ENCODE results near the gene NEGR1. TPM values are rescaled to one million over a fixed set of nuclear protein-coding genes. Genes with fewer than 3 reads are reported as not detected.

Gene NEGR1
- total and polyA plus RNA-seq, 2 experiments from 2014 or later: 0.57 to 0.94 TPM

- no peaks in the 10 kb centered on the region for H3K36me3 ChIP-seq (ENCODE audit: insufficient read depth)
- no peak overlapping the region for H3K4me2 ChIP-seq
- no peaks in the 10 kb centered on the region for H4K20me1 ChIP-seq (replicated peaks; ENCODE audit: insufficient read depth)
- H3K4me1 Mint-ChIP-seq: peaks cover 20% of the 10 kb centered on the region; the same call in 2 of the 3 replicates
- no peaks in the 10 kb centered on the region for H3K27me3 ChIP-seq (ENCODE audit: insufficient read depth)
- TF ChIP-seq NANOG (IDR thresholded peaks at IDR 0.05; ENCODE audit: borderline replicate concordance): no peak
- no peak for TF ChIP-seq ZNF331 (CRISPR knock-in tag; IDR thresholded peaks at IDR 0.05; ENCODE audit: low read depth)
- H3K27ac Mint-ChIP-seq: no peak overlapping the region
- no peak overlapping the region for H2AFZ ChIP-seq
- no peak overlapping the region for H3K27ac ChIP-seq (ENCODE audit: low read depth)
- no peaks in the 10 kb centered on the region for H3K9me2 ChIP-seq (ENCODE audit: insufficient read depth)
- no peak overlapping the region for H3K4me3 Mint-ChIP-seq
- no peak overlapping the region for H3K4me3 ChIP-seq
- peaks cover 11% of the 10 kb centered on the region; the same call in 1 of the 2 replicates for H3K4me1 ChIP-seq (ENCODE audit: insufficient read depth)
- DNase-seq (ENCODE audit: low spot score): no peak
- no peaks in the 10 kb centered on the region for H3K27me3 Mint-ChIP-seq (ENCODE audit: insufficient read depth, low read depth, poor library complexity)
- no peaks in the 10 kb centered on the region for H3F3A ChIP-seq (replicated peaks; ENCODE audit: low read depth)
- H3K36me3 Mint-ChIP-seq (ENCODE audit: low read depth): peaks cover 4% of the 10 kb centered on the region; the same call in 2 of the 3 replicates
- peaks cover 3% of the 10 kb centered on the region; the same call in 2 of the 3 replicates for H3K9me3 Mint-ChIP-seq
- H3K79me2 ChIP-seq (replicated peaks; ENCODE audit: insufficient read depth): no peaks in the 10 kb centered on the region
- no peak for ATAC-seq
These were observed 397.2 kb downstream of the NEGR1 start for GRCh38 chr1:71885171-71885570.

- no peaks in the 10 kb centered on the region; the same call in 2 of the 3 replicates for H3K36me3 Mint-ChIP-seq (ENCODE audit: low read depth)
- no peaks in the 10 kb centered on the region for H3K79me2 ChIP-seq (replicated peaks; ENCODE audit: insufficient read depth)
- no peaks in the 10 kb centered on the region for H3K9me2 ChIP-seq (ENCODE audit: insufficient read depth)
- H3K4me1 ChIP-seq (ENCODE audit: insufficient read depth): peaks cover 6% of the 10 kb centered on the region
- H3F3A ChIP-seq (replicated peaks; ENCODE audit: low read depth): no peaks in the 10 kb centered on the region
- H3K9me3 Mint-ChIP-seq: no peaks in the 10 kb centered on the region
- peaks cover 18% of the 10 kb centered on the region; the same call in 2 of the 3 replicates for H3K4me1 Mint-ChIP-seq
- no peak overlapping the region for H2AFZ ChIP-seq
- no peak overlapping the region for H3K4me3 Mint-ChIP-seq
- no peak for TF ChIP-seq STAT1 (IDR thresholded peaks at IDR 0.05; ENCODE audit: unreplicated experiment)
- TF ChIP-seq JUNB (IDR thresholded peaks at IDR 0.05; ENCODE audit: unreplicated experiment): no peak
- no peak for TF ChIP-seq NANOG (IDR thresholded peaks at IDR 0.05; ENCODE audit: borderline replicate concordance)
- no peak for TF ChIP-seq ZNF114 (CRISPR knock-in tag; IDR thresholded peaks at IDR 0.05)
- H3K27me3 Mint-ChIP-seq (ENCODE audit: insufficient read depth, low read depth, poor library complexity): no peaks in the 10 kb centered on the region
- no peak overlapping the region for H3K4me3 ChIP-seq
- no peak overlapping the region for H3K27ac ChIP-seq (ENCODE audit: low read depth)
- ATAC-seq: no peak
- H3K36me3 ChIP-seq (ENCODE audit: insufficient read depth): no peaks in the 10 kb centered on the region
- H4K20me1 ChIP-seq (replicated peaks; ENCODE audit: insufficient read depth): no peaks in the 10 kb centered on the region
- no peaks in the 10 kb centered on the region for H3K27me3 ChIP-seq (ENCODE audit: insufficient read depth)
- DNase-seq (ENCODE audit: low spot score): no peak
- no peak overlapping the region for H3K4me2 ChIP-seq
- no peak overlapping the region for H3K27ac Mint-ChIP-seq
These were observed 399.7 kb downstream of the NEGR1 start for GRCh38 chr1:71882637-71883036.

- Histone ChIP-seq H3K36me3 (ENCODE audit: insufficient read depth) (no peaks in the 10 kb centered on the region), H2AFZ (peak overlapping the region; percentile 35; the same call in 1 of the 2 replicates), H3K79me2 (replicated peaks; ENCODE audit: insufficient read depth) (no peaks in the 10 kb centered on the region), H3F3A (replicated peaks; ENCODE audit: low read depth) (no peaks in the 10 kb centered on the region), H3K4me2 (no peak overlapping the region), H3K4me3 (no peak overlapping the region), H3K27me3 (ENCODE audit: insufficient read depth) (no peaks in the 10 kb centered on the region), H4K20me1 (replicated peaks; ENCODE audit: insufficient read depth) (no peaks in the 10 kb centered on the region), H3K4me1 (ENCODE audit: insufficient read depth) (peaks cover 4% of the 10 kb centered on the region), H3K9me2 (ENCODE audit: insufficient read depth) (no peaks in the 10 kb centered on the region), H3K27ac (ENCODE audit: low read depth) (no peak overlapping the region)
- H3K4me3 Mint-ChIP-seq: no peak overlapping the region
- DNase-seq (ENCODE audit: low spot score): no peak
- peaks cover 17% of the 10 kb centered on the region; the same call in 2 of the 3 replicates for H3K4me1 Mint-ChIP-seq
- H3K27ac Mint-ChIP-seq: no peak overlapping the region
- no peaks in the 10 kb centered on the region for H3K9me3 Mint-ChIP-seq
- H3K36me3 Mint-ChIP-seq (ENCODE audit: low read depth): no peaks in the 10 kb centered on the region; the same call in 2 of the 3 replicates
- no peaks in the 10 kb centered on the region for H3K27me3 Mint-ChIP-seq (ENCODE audit: insufficient read depth, low read depth, poor library complexity)
- no peak for ATAC-seq
- no peak for TF ChIP-seq REST (IDR thresholded peaks at IDR 0.05; ENCODE audit: unreplicated experiment)
- TF ChIP-seq ZNF331 (CRISPR knock-in tag; IDR thresholded peaks at IDR 0.05; ENCODE audit: low read depth): no peak
- no peak for TF ChIP-seq JUNB (IDR thresholded peaks at IDR 0.05; ENCODE audit: unreplicated experiment)
- TF ChIP-seq EZH2phosphoT487 (IDR thresholded peaks at IDR 0.05; ENCODE audit: unreplicated experiment): no peak
- TF ChIP-seq POLR2AphosphoS5 (IDR thresholded peaks at IDR 0.05; ENCODE audit: low read depth): no peak
These were observed 400.1 kb downstream of the NEGR1 start for GRCh38 chr1:71882226-71882625.

Data from GM23338 (cell line).